Testis (tissue), 2 donors: ENCODE results near the gene DPH5.

Experiments used
- CTCF ChIP-seq, 3 experiments: fragments of 450-650 bp in 2 of 3; fragments of 200-600 bp in 1 of 3; sonication (generic) in 1 of 3; IDR thresholded peaks; one replicate each; pipeline ENCODE4 v1.5.1; 2016 to 2019; ENCODE audit warnings: antibody characterized with exemption in 3 of 3, mild to moderate bottlenecking in 2 of 3, moderate library complexity in 1 of 3
- POLR2A ChIP-seq: fragments of 450-650 bp; IDR thresholded peaks from one replicate; pipeline ENCODE4 v1.6.1; 2017; ENCODE audit warnings: antibody characterized with exemption, mild to moderate bottlenecking, moderate library complexity

DNA sequence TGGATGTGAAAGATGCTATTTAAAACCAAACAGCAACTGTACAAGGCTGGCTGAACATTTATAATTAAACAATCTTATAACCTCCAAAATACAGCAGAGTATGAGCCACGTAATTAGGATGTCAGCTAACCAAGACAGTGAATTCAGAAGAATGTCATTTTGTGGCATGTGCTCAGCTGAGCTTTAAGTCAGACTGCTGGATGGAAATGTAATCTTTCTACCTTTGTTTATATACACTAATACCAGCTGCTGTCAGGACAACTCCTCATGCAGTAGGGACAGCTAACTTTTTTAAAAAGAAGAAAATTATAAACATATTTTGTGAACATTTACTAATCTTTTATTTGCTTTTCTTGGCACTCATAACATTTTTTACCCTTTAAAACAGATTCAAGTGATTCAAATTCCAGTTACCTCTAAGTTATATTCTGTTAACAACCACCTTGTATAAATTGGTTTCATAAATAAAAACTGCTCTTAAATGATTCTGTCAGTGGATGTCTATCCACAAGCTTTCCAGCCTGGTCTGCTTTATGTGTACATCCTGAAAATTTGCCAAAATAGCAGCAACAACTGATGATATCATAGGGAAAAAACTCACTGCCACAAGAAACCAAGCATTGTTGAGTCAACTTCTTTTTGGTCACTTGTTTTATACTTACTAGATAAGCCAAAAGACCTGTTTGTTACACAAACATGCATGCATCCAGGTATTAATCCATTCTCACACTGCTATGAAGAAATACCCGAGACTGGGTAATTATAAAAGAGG lies 36.1 kb downstream of the DPH5 start:
- TF ChIP-seq CTCF (IDR thresholded peaks at IDR 0.05) (no peak), POLR2A (no peak)
